ENCODE data around the gene WDR89.
"Not testable (repeated sequence)": the region's sequence is repeated elsewhere in the genome, so short reads cannot be mapped to it uniquely, and the experiment has no call there.

The WDR89 gene

GRCh38 chr14:63662776-63663175, 21.1 kb upstream of the WDR89 start:
- Histone ChIP-seq H3K27ac (no peak overlapping the region), H3K27me3 (no peaks in the 10 kb centered on the region), H3K4me3 (ENCODE audit: low read depth in 1 of 2, low read length in 1 of 2) (no peak overlapping the region), H3K36me3 (no peaks in the 10 kb centered on the region), H3K9me3 (no peaks in the 10 kb centered on the region), H3K4me1 (ENCODE audit: control insufficient read depth in 1 of 2, insufficient read depth in 1 of 2, low read depth in 1 of 2, low read length in 1 of 2) (no peaks in the 10 kb centered on the region)
- TF ChIP-seq CTCF (IDR thresholded peaks at IDR 0.05): no peak

- H3K4me3 ChIP-seq (ENCODE audit: low read depth in 1 of 2, low read length in 1 of 2); H3K4me1 ChIP-seq (ENCODE audit: control insufficient read depth in 1 of 2, insufficient read depth in 1 of 2, low read depth in 1 of 2, low read length in 1 of 2); H3K36me3 ChIP-seq; H3K27me3 ChIP-seq; H3K9me3 ChIP-seq; H3K27ac ChIP-seq: not testable (repeated sequence)
Observed at GRCh38 chr14:63661881-63662280, 20.2 kb upstream of the WDR89 start.

GRCh38 chr14:63659726-63660125, 18.1 kb upstream of the WDR89 start:
- Histone ChIP-seq H3K36me3 (no peaks in the 10 kb centered on the region), H3K4me1 (ENCODE audit: control insufficient read depth in 1 of 2, insufficient read depth in 1 of 2, low read depth in 1 of 2, low read length in 1 of 2) (no peaks in the 10 kb centered on the region), H3K9me3 (no peaks in the 10 kb centered on the region), H3K27ac (no peak overlapping the region), H3K4me3 (ENCODE audit: low read depth in 1 of 2, low read length in 1 of 2) (no peak overlapping the region), H3K27me3 (no peaks in the 10 kb centered on the region)
- TF ChIP-seq CTCF (IDR thresholded peaks at IDR 0.05): no peak

- no peaks in the 10 kb centered on the region for H3K9me3 ChIP-seq
- no peaks in the 10 kb centered on the region for H3K4me1 ChIP-seq (ENCODE audit: control insufficient read depth in 1 of 2, insufficient read depth in 1 of 2, low read depth in 1 of 2, low read length in 1 of 2)
- H3K27ac ChIP-seq: no peak overlapping the region
- no peaks in the 10 kb centered on the region for H3K27me3 ChIP-seq
- H3K36me3 ChIP-seq: no peaks in the 10 kb centered on the region
- TF ChIP-seq CTCF (IDR thresholded peaks at IDR 0.05): no peak
- no peak overlapping the region for H3K4me3 ChIP-seq (ENCODE audit: low read depth in 1 of 2, low read length in 1 of 2)
Observed at GRCh38 chr14:63656194-63656593, 14.5 kb upstream of the WDR89 start.

- TF ChIP-seq CTCF (IDR thresholded peaks at IDR 0.05): no peak
Observed at GRCh38 chr14:63654936-63655335, 13.3 kb upstream of the WDR89 start.

GRCh38 chr14:63654346-63654745, 12.7 kb upstream of the WDR89 start:
- Histone ChIP-seq H3K36me3 (no peaks in the 10 kb centered on the region), H3K4me3 (ENCODE audit: low read depth in 1 of 2, low read length in 1 of 2) (no peak overlapping the region), H3K9me3 (no peaks in the 10 kb centered on the region), H3K27ac (no peak overlapping the region), H3K4me1 (ENCODE audit: control insufficient read depth in 1 of 2, insufficient read depth in 1 of 2, low read depth in 1 of 2, low read length in 1 of 2) (no peaks in the 10 kb centered on the region), H3K27me3 (no peaks in the 10 kb centered on the region)
- no peak for TF ChIP-seq CTCF (IDR thresholded peaks at IDR 0.05)

More at GRCh38 chr14:63654936-63655335, 13.3 kb upstream of the WDR89 start:
- Histone ChIP-seq H3K36me3 (no peaks in the 10 kb centered on the region), H3K9me3 (no peaks in the 10 kb centered on the region), H3K4me3 (ENCODE audit: low read depth in 1 of 2, low read length in 1 of 2) (no peak overlapping the region), H3K27ac (no peak overlapping the region), H3K4me1 (ENCODE audit: control insufficient read depth in 1 of 2, insufficient read depth in 1 of 2, low read depth in 1 of 2, low read length in 1 of 2) (no peaks in the 10 kb centered on the region), H3K27me3 (no peaks in the 10 kb centered on the region)

Data from neutrophil (primary cell).